ENCODE measurements around the gene HAP1. TPM values are rescaled to one million over a fixed set of nuclear protein-coding genes. Genes with fewer than 3 reads are reported as not detected.

HAP1 gene
- total and polyA plus RNA-seq, 2 of the 8 experiments (the other 6 are each of a cell fraction or from before 2014, with no cell fraction given), result 2.3 to 3.6 TPM

- Histone ChIP-seq H3K27me3 (replicated peaks in 1 of 4; ENCODE audit: control insufficient read depth in 3 of 4, extremely low read depth in 1 of 4, insufficient read depth in 3 of 4, low read length in 3 of 4) (no peaks in the 10 kb centered on the region), H2BK15ac (ENCODE audit: low read length) (no peak overlapping the region), H2AK5ac (ENCODE audit: low read depth, low read length) (no peak overlapping the region), H4K20me1 (replicated peaks in 1 of 2; ENCODE audit: control insufficient read depth in 1 of 2, insufficient read depth in 2 of 2, low read length in 2 of 2) (peaks cover 0 to 11% of the 10 kb centered on the region in 2 experiments), H3K9ac (replicated peaks in 1 of 4; ENCODE audit: extremely low read depth in 1 of 4, low read depth in 3 of 4, low read length in 3 of 4) (no peak overlapping the region), H4K8ac (ENCODE audit: extremely low read depth, insufficient read depth, low read length) (no peak overlapping the region), H3K23ac (ENCODE audit: insufficient read length) (no peak overlapping the region), H3K18ac (ENCODE audit: extremely low read depth, low read length) (no peak overlapping the region), H3K36me3 (ENCODE audit: control insufficient read depth in 2 of 4, insufficient read depth in 4 of 4, low read length in 3 of 4) (no peaks in the 10 kb centered on the region), H3K79me1 (ENCODE audit: low read depth, low read length) (peaks cover 17% of the 10 kb centered on the region), H3K14ac (ENCODE audit: insufficient read length) (no peak overlapping the region), H4K5ac (ENCODE audit: insufficient read length, low read depth, low read length) (no peak overlapping the region), H3K4me2 (ENCODE audit: insufficient read depth in 1 of 2, low read depth in 2 of 2, low read length in 2 of 2) (no peak overlapping the region), H2BK120ac (replicated peaks; ENCODE audit: low read depth, low read length) (no peak overlapping the region), H3K4me1 (replicated peaks in 1 of 4; ENCODE audit: control insufficient read depth in 3 of 4, insufficient read depth in 4 of 4, low read length in 3 of 4) (peaks cover 0 to 45% (median 25%) of the 10 kb centered on the region in 4 experiments; a peak in 6 of 7 replicates), H3K27ac (ENCODE audit: low read depth, low read length) (no peak overlapping the region), H3K79me2 (ENCODE audit: control insufficient read depth in 1 of 2, insufficient read depth in 2 of 2, low read length in 2 of 2) (peaks cover 0 to 61% of the 10 kb centered on the region in 2 experiments; a peak in 3 of 4 replicates), H4K91ac (replicated peaks; ENCODE audit: insufficient read length, low read length) (no peak overlapping the region), H3K56ac (replicated peaks; ENCODE audit: insufficient read length, low read depth, low read length) (no peak overlapping the region), H3K4ac (replicated peaks; ENCODE audit: insufficient read length, low read depth, low read length) (no peak overlapping the region), H3K23me2 (ENCODE audit: low read depth, low read length) (peaks cover 8% of the 10 kb centered on the region), H2BK12ac (ENCODE audit: low read depth, low read length) (no peak overlapping the region), H2AFZ (ENCODE audit: low read length) (no peak overlapping the region), H2BK20ac (ENCODE audit: low read length) (no peak overlapping the region), H3K4me3 (ENCODE audit: extremely low read depth in 1 of 4, insufficient read depth in 2 of 4, low read depth in 3 of 4, low read length in 4 of 4) (no peak overlapping the region), H3K9me3 (ENCODE audit: insufficient read depth in 2 of 2, low read depth in 1 of 2, low read length in 1 of 2) (no peaks in the 10 kb centered on the region), H2BK5ac (ENCODE audit: low read depth, low read length) (no peak overlapping the region)
- DNase-seq (ENCODE audit: low read depth in 1 of 2, low spot score in 2 of 2), result no peak
- 88% methylated on average over 1 of the region's 1 CpG; no CpG with 5 or more reads in 1 of the 2 experiments for WGBS, 2 experiments (ENCODE audit: extremely low coverage in 1 of 2, insufficient coverage in 1 of 2, insufficient read length in 1 of 2, insufficient replicate concordance in 2 of 2, low coverage in 1 of 2, low lambda C conversion rate in 2 of 2, missing lambda C conversion rate in 1 of 2)
- CTCF ChIA-PET (ENCODE audit: partially characterized antibody), result interaction anchor here (0.7 to 6.8 kb wide), 7 partner anchors 9 to 224 kb away, joined by 3 to 55 read pairs (median 3); no protein-coding TSS in a partner anchor
- POLR2A ChIA-PET (ENCODE audit: partially characterized antibody), result interaction anchor here (0.8 to 1.6 kb wide), 4 partner anchors 9 to 46 kb away, joined by 3 to 5 read pairs (median 4); partner anchors contain the start of gene HAP1
- FAIRE-seq, result no peak
- TF ChIP-seq CBX8 (IDR thresholded peaks at IDR 0.05; ENCODE audit: borderline replicate concordance, low read depth, low read length) (no peak), HDAC2 (IDR thresholded peaks at IDR 0.05; ENCODE audit: borderline replicate concordance in 1 of 2, low read depth in 2 of 2, low read length in 2 of 2) (no peak), TBP (IDR thresholded peaks at IDR 0.05; ENCODE audit: low read depth, low read length) (no peak), EZH2 (IDR thresholded peaks at IDR 0.05; ENCODE audit: low read depth, low read length, severe bottlenecking) (no peak), SIX5 (IDR thresholded peaks at IDR 0.05; ENCODE audit: low read depth, low read length) (no peak), SP1 (IDR thresholded peaks at IDR 0.05; ENCODE audit: low read depth, low read length) (no peak), SIN3A (conservative IDR thresholded peaks at IDR 0.05 in 1 of 2, IDR thresholded peaks at IDR 0.05 in 1 of 2; ENCODE audit: low read depth in 1 of 2, low read length in 2 of 2) (no peak), SUZ12 (IDR thresholded peaks at IDR 0.05; ENCODE audit: low read length) (no peak), RAD21 (IDR thresholded peaks at IDR 0.05 in 1 of 2, conservative IDR thresholded peaks at IDR 0.05 in 1 of 2; ENCODE audit: low read depth in 2 of 2, low read length in 2 of 2) (no peak), FOSL1 (IDR thresholded peaks at IDR 0.05; ENCODE audit: insufficient read depth, low read depth, low read length) (no peak), POU5F1 (IDR thresholded peaks at IDR 0.05; ENCODE audit: low read depth, low read length) (no peak), CBX5 (IDR thresholded peaks at IDR 0.05; ENCODE audit: low read depth, low read length) (no peak)
Measured at GRCh38 chr17:41779954-41780353, 45.5 kb upstream of the HAP1 start.

Measured in H1 (cell line).